C4-2B (cell line): ENCODE data around the gene GLRB.

Source experiments
- H3K27ac ChIP-seq: fragments of 450-650 bp; 2 replicates; pipeline ENCODE4 v1.5.1; 2017
- CTCF ChIP-seq: fragments of 450-650 bp; conservative IDR thresholded peaks from 2 replicates; pipeline ENCODE4 v1.5.1; 2017; ENCODE audit warnings: mild to moderate bottlenecking
- ZFX ChIP-seq: fragments of 450-650 bp; IDR thresholded peaks from 2 replicates; pipeline ENCODE4 v1.6.1; 2017

GLRB gene

GRCh38 chr4:157095716-157096115, 19.8 kb downstream of the GLRB start:
- no peak overlapping the region for H3K27ac ChIP-seq
- TF ChIP-seq CTCF (no peak), ZFX (no peak)

GRCh38 chr4:157096439-157096838, 20.5 kb downstream of the GLRB start:
- TF ChIP-seq ZFX = no peak
- TF ChIP-seq CTCF = no peak
- H3K27ac ChIP-seq = no peak overlapping the region

GRCh38 chr4:157099506-157099905, 23.6 kb downstream of the GLRB start:
- no peak overlapping the region for H3K27ac ChIP-seq
- no peak for TF ChIP-seq CTCF
- no peak for TF ChIP-seq ZFX

- H3K27ac ChIP-seq = no peak overlapping the region
- TF ChIP-seq ZFX = no peak
- TF ChIP-seq CTCF = no peak
Measured at GRCh38 chr4:157104541-157104940, 28.6 kb downstream of the GLRB start.

- no peak overlapping the region for H3K27ac ChIP-seq
- TF ChIP-seq ZFX (no peak), CTCF (no peak)
Measured at GRCh38 chr4:157114671-157115070, 38.7 kb downstream of the GLRB start.

- TF ChIP-seq CTCF (no peak), ZFX (no peak)
- H3K27ac ChIP-seq = no peak overlapping the region
Measured at GRCh38 chr4:157115613-157116335, 39.8 kb downstream of the GLRB start.

- H3K27ac ChIP-seq = no peak overlapping the region
- TF ChIP-seq ZFX (no peak), CTCF (no peak)
Measured at GRCh38 chr4:157121401-157121800, 45.5 kb downstream of the GLRB start.
